CD8-positive, alpha-beta memory T cell (primary cell): ENCODE results near the gene TMEM120B. TPM values are rescaled to one million over a fixed set of nuclear protein-coding genes. Genes with fewer than 3 reads are reported as not detected.

Source experiments
- CTCF ChIA-PET: fragments of 350-600 bp; sonication (Branson Sonifier 250); formaldehyde crosslinking; loops from one replicate; lab custom pipeline; 2021; ENCODE audit warnings: antibody characterized with exemption; lab: Charles Lee
- POLR2A ChIA-PET: fragments of 350-600 bp; sonication (Branson Sonifier 250); formaldehyde crosslinking; loops from one replicate; lab custom pipeline; 2021; ENCODE audit warnings: antibody characterized with exemption; lab: Charles Lee
- DNase-seq, 5 donors: peaks; one replicate each; pipeline versions ENCODE4 v3.0.0 to v3.0.0-alpha.2; 2020 to 2022; ENCODE audit warnings: mixed read lengths in 1 of 5
- H3K27ac ChIP-seq: one replicate; pipeline ENCODE4 v1.7.0; 2013; ENCODE audit warnings: low read depth, mild to moderate bottlenecking, low read length, moderate library complexity
- H3K27me3 ChIP-seq: 2 replicates; pipeline ENCODE4 v1.7.0; 2013; ENCODE audit warnings: low read length, mild to moderate bottlenecking; ENCODE audit not compliant: insufficient read depth, poor library complexity, severe bottlenecking
- H3K36me3 ChIP-seq: 2 replicates; pipeline ENCODE4 v1.7.0; 2013; ENCODE audit warnings: mild to moderate bottlenecking, low read length, moderate library complexity; ENCODE audit not compliant: insufficient read depth
- H3K4me1 ChIP-seq: 2 replicates; pipeline ENCODE4 v1.7.0; 2013; ENCODE audit warnings: mild to moderate bottlenecking, low read length, moderate library complexity; ENCODE audit not compliant: insufficient read depth
- H3K4me3 ChIP-seq: 2 replicates; pipeline ENCODE4 v1.7.0; 2013; ENCODE audit warnings: mild to moderate bottlenecking, low read length
- H3K9me3 ChIP-seq: 2 replicates; pipeline ENCODE4 v1.7.0; 2013; ENCODE audit warnings: mild to moderate bottlenecking, low read length
- H3K27ac Mint-ChIP-seq, 8 donors: one replicate each; pipeline ENCODE4 v1.8.0; 2020 to 2021; ENCODE audit warnings: mixed read lengths in 8 of 8, mild to moderate bottlenecking in 6 of 8, inconsistent platforms in 3 of 8, moderate library complexity in 3 of 8
- H3K27me3 Mint-ChIP-seq, 2 donors: one replicate each; pipeline ENCODE4 v1.8.0; 2020 to 2021; ENCODE audit warnings: mixed read lengths in 2 of 2, mild to moderate bottlenecking in 1 of 2, moderate library complexity in 1 of 2
- H3K36me3 Mint-ChIP-seq, 3 donors: one replicate each; pipeline ENCODE4 v1.8.0; 2020 to 2021; ENCODE audit warnings: mixed read lengths in 3 of 3, inconsistent platforms in 1 of 3, mild to moderate bottlenecking in 1 of 3
- H3K4me1 Mint-ChIP-seq, 3 donors: one replicate each; pipeline ENCODE4 v1.8.0; 2020 to 2021; ENCODE audit warnings: mixed read lengths in 3 of 3, inconsistent platforms in 1 of 3, mild to moderate bottlenecking in 1 of 3
- H3K4me3 Mint-ChIP-seq, 7 donors: one replicate each; pipeline ENCODE4 v1.8.0; 2020 to 2021; ENCODE audit warnings: mixed read lengths in 7 of 7, mild to moderate bottlenecking in 6 of 7, moderate library complexity in 4 of 7, inconsistent platforms in 2 of 7
- H3K9me3 Mint-ChIP-seq, 5 donors: one replicate each; pipeline ENCODE4 v1.8.0; 2020 to 2022; ENCODE audit warnings: mixed read lengths in 5 of 5, mild to moderate bottlenecking in 3 of 5, moderate library complexity in 2 of 5, inconsistent platforms in 1 of 5
- polyA plus RNA-seq: library from polyadenylated mRNA; unstranded; fragments of 300-500 nt; fragmentation: Illumina TruSeq; gene quantifications from one replicate; pipeline ENCODE4 v1.2.3, GENCODE V29; 2021
- total RNA-seq, 2 experiments: library from RNA; stranded (reverse); gene quantifications; one replicate each; pipeline ENCODE4 v1.2.3, GENCODE V29; 2021

Gene TMEM120B
- total and polyA plus RNA-seq, 3 experiments from 2014 or later, result 3.9 to 15.2 (median 12.5) TPM

- ChIA-PET CTCF (no interaction called here), POLR2A (no interaction called here)
- peaks cover 17% of the 10 kb centered on the region for H3K4me1 ChIP-seq
- H3K27me3 Mint-ChIP-seq, result peaks cover 0 to 2% of the 10 kb centered on the region in 2 donors
- H3K4me3 Mint-ChIP-seq, result peak overlapping the region in 1 of 7 donors; percentile 95
- no peak overlapping the region for H3K27ac ChIP-seq
- H3K36me3 ChIP-seq, result no peaks in the 10 kb centered on the region
- H3K9me3 Mint-ChIP-seq, result no peaks in the 10 kb centered on the region
- H3K4me1 Mint-ChIP-seq, result peaks cover 16 to 26% (median 18%) of the 10 kb centered on the region in 3 donors
- peak overlapping the region in 3 of 8 donors; percentile 9 to 39 (median 38) for H3K27ac Mint-ChIP-seq
- no peaks in the 10 kb centered on the region for H3K9me3 ChIP-seq
- peaks cover 0 to 13% (median 0%) of the 10 kb centered on the region in 3 donors for H3K36me3 Mint-ChIP-seq
- no peak for DNase-seq
- no peak overlapping the region for H3K4me3 ChIP-seq
- H3K27me3 ChIP-seq, result no peaks in the 10 kb centered on the region
These were observed 3.4 kb downstream of the TMEM120B start for GRCh38 chr12:121715862-121716435.

GRCh38 chr12:121717041-121717699, 4.6 kb downstream of the TMEM120B start:
- CTCF ChIA-PET, result interaction anchor here (1.1 kb wide), 1 partner anchor 35 kb away, joined by 4 read pairs; no protein-coding TSS in a partner anchor
- POLR2A ChIA-PET, result no interaction called here
- Histone ChIP-seq H3K36me3 (no peaks in the 10 kb centered on the region), H3K4me3 (no peak overlapping the region), H3K4me1 (peaks cover 10% of the 10 kb centered on the region), H3K9me3 (no peaks in the 10 kb centered on the region), H3K27me3 (no peaks in the 10 kb centered on the region), H3K27ac (no peak overlapping the region)
- H3K9me3 Mint-ChIP-seq, result no peaks in the 10 kb centered on the region
- H3K4me3 Mint-ChIP-seq, result peak overlapping the region in 1 of 7 donors; percentile 2
- peaks cover 0 to 2% of the 10 kb centered on the region in 2 donors for H3K27me3 Mint-ChIP-seq
- DNase-seq, result no peak
- H3K36me3 Mint-ChIP-seq, result peaks cover 0 to 8% (median 0%) of the 10 kb centered on the region in 3 donors
- H3K4me1 Mint-ChIP-seq, result peaks cover 10 to 17% (median 10%) of the 10 kb centered on the region in 3 donors
- H3K27ac Mint-ChIP-seq, result no peak overlapping the region

GRCh38 chr12:121718653-121719239, 6.2 kb downstream of the TMEM120B start:
- no peak for DNase-seq
- H3K27me3 Mint-ChIP-seq, result peaks cover 0 to 2% of the 10 kb centered on the region in 2 donors
- Histone ChIP-seq H3K9me3 (no peaks in the 10 kb centered on the region), H3K36me3 (no peaks in the 10 kb centered on the region), H3K4me1 (peaks cover 2% of the 10 kb centered on the region), H3K27ac (no peak overlapping the region), H3K27me3 (no peaks in the 10 kb centered on the region), H3K4me3 (no peak overlapping the region)
- H3K4me1 Mint-ChIP-seq, result peaks cover 3 to 8% (median 8%) of the 10 kb centered on the region in 3 donors
- no peak overlapping the region for H3K27ac Mint-ChIP-seq
- peaks cover 0 to 7% (median 0%) of the 10 kb centered on the region in 3 donors for H3K36me3 Mint-ChIP-seq
- no peak overlapping the region for H3K4me3 Mint-ChIP-seq
- H3K9me3 Mint-ChIP-seq, result no peaks in the 10 kb centered on the region
- POLR2A ChIA-PET, result no interaction called here
- CTCF ChIA-PET, result interaction anchor here (1.0 to 1.1 kb wide), 3 partner anchors 37 to 166 kb away, joined by 3 to 4 read pairs (median 3); partner anchors contain the start of gene RHOF

- ChIA-PET POLR2A (no interaction called here), CTCF (interaction anchor here (1.4 kb wide), 1 partner anchor 8 kb away, joined by 4 read pairs; the partner anchor contains the start of gene TMEM120B)
- Mint-ChIP-seq H3K27me3 (peaks cover 0 to 2% of the 10 kb centered on the region in 2 donors), H3K4me3 (peak overlapping the region in 1 of 7 donors; percentile 32), H3K9me3 (no peaks in the 10 kb centered on the region), H3K36me3 (peaks cover 0 to 11% (median 1%) of the 10 kb centered on the region in 3 donors), H3K4me1 (peaks cover 0 to 4% (median 4%) of the 10 kb centered on the region in 3 donors), H3K27ac (peak overlapping the region in 1 of 8 donors; percentile 17)
- no peak overlapping the region for H3K27ac ChIP-seq
- no peaks in the 10 kb centered on the region for H3K4me1 ChIP-seq
- no peaks in the 10 kb centered on the region for H3K27me3 ChIP-seq
- no peaks in the 10 kb centered on the region for H3K9me3 ChIP-seq
- H3K36me3 ChIP-seq, result no peaks in the 10 kb centered on the region
- DNase-seq, result no peak
- H3K4me3 ChIP-seq, result no peak overlapping the region
These were observed 7.4 kb downstream of the TMEM120B start for GRCh38 chr12:121719926-121720414.

- H3K27ac ChIP-seq, result no peak overlapping the region
- no peak overlapping the region for H3K27ac Mint-ChIP-seq
- H3K36me3 ChIP-seq, result no peaks in the 10 kb centered on the region
- no peak for DNase-seq
- H3K27me3 ChIP-seq, result no peaks in the 10 kb centered on the region
- POLR2A ChIA-PET, result no interaction called here
- H3K4me3 Mint-ChIP-seq, result no peak overlapping the region
- H3K4me1 ChIP-seq, result no peaks in the 10 kb centered on the region
- no peak overlapping the region for H3K4me3 ChIP-seq
- H3K9me3 Mint-ChIP-seq, result no peaks in the 10 kb centered on the region
- no peaks in the 10 kb centered on the region for H3K27me3 Mint-ChIP-seq
- CTCF ChIA-PET, result interaction anchor here (1.1 to 1.4 kb wide), 2 partner anchors 9 to 74 kb away, joined by 4 to 6 read pairs; partner anchors contain the start of gene TMEM120B
- peaks cover 0 to 2% (median 0%) of the 10 kb centered on the region in 3 donors for H3K4me1 Mint-ChIP-seq
- peaks cover 0 to 9% (median 1%) of the 10 kb centered on the region in 3 donors for H3K36me3 Mint-ChIP-seq
- H3K9me3 ChIP-seq, result no peaks in the 10 kb centered on the region
These were observed 8.2 kb downstream of the TMEM120B start for GRCh38 chr12:121720762-121721161.

GRCh38 chr12:121722511-121722910, 10.0 kb downstream of the TMEM120B start:
- Mint-ChIP-seq H3K4me3 (no peak overlapping the region), H3K27me3 (no peaks in the 10 kb centered on the region), H3K27ac (no peak overlapping the region), H3K36me3 (peaks cover 0 to 9% (median 1%) of the 10 kb centered on the region in 3 donors), H3K4me1 (peaks cover 0 to 2% (median 0%) of the 10 kb centered on the region in 3 donors), H3K9me3 (no peaks in the 10 kb centered on the region)
- CTCF ChIA-PET, result no interaction called here
- H3K4me1 ChIP-seq, result no peaks in the 10 kb centered on the region
- no peaks in the 10 kb centered on the region for H3K9me3 ChIP-seq
- POLR2A ChIA-PET, result no interaction called here
- no peaks in the 10 kb centered on the region for H3K36me3 ChIP-seq
- H3K27ac ChIP-seq, result no peak overlapping the region
- no peaks in the 10 kb centered on the region for H3K27me3 ChIP-seq
- DNase-seq, result no peak
- no peak overlapping the region for H3K4me3 ChIP-seq

GRCh38 chr12:121723200-121723599, 10.6 kb downstream of the TMEM120B start:
- ChIA-PET CTCF (no interaction called here), POLR2A (no interaction called here)
- Mint-ChIP-seq H3K4me3 (no peak overlapping the region), H3K27ac (peak overlapping the region in 1 of 8 donors; percentile 84), H3K4me1 (peaks cover 0 to 2% (median 0%) of the 10 kb centered on the region in 3 donors), H3K27me3 (no peaks in the 10 kb centered on the region), H3K36me3 (peaks cover 0 to 9% (median 1%) of the 10 kb centered on the region in 3 donors), H3K9me3 (no peaks in the 10 kb centered on the region)
- H3K4me3 ChIP-seq, result no peak overlapping the region
- DNase-seq, result no peak
- H3K36me3 ChIP-seq, result no peaks in the 10 kb centered on the region
- H3K27me3 ChIP-seq, result no peaks in the 10 kb centered on the region
- no peak overlapping the region for H3K27ac ChIP-seq
- no peaks in the 10 kb centered on the region for H3K9me3 ChIP-seq
- no peaks in the 10 kb centered on the region for H3K4me1 ChIP-seq
